HG03521 (cell line): ENCODE data around the gene FAM120AOS.
"Not testable (repeated sequence)": the region's sequence is repeated elsewhere in the genome, so short reads cannot be mapped to it uniquely, and the experiment has no call there.

Experiments used
- ATAC-seq: cut with Tn5 transposase; IDR thresholded peaks from one replicate; pipeline ENCODE4 v1.9.1; 2021; ENCODE audit warnings: mild to moderate bottlenecking, moderate library complexity; ENCODE audit not compliant: unreplicated experiment

The FAM120AOS gene

DNA sequence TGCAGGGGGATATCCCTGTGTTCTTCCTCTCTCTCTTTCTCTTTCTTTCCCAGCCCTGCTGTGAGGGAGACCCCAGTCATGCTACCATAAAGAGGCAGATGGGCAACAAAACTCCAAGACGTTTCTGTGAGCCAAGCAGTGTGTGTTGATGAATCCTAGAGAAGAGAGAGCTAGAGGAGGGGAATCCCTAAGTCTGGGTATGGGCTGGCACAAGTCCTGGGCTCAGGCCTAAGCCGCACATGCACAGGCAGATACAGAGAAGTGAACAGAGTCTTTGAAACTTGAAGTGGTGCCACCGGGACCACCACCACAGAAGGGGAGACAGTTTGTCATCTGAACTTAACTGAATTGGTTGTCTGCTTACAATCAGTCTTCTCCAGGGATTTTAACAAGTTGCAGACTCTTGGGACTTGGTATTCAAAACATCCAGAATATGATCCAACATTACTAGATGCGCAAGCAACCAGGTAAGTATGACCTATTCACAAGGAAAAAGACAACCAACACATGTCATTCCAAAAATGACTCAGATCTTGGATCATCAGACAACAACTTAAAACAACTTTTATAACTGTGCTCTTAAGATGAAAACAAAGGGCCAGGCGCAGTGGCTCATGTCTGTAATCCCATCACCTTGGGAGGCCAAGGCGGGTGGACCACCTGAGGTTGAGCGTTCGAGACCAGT is 12.3 kb downstream of the FAM120AOS start:
- ATAC-seq: no peak

DNA sequence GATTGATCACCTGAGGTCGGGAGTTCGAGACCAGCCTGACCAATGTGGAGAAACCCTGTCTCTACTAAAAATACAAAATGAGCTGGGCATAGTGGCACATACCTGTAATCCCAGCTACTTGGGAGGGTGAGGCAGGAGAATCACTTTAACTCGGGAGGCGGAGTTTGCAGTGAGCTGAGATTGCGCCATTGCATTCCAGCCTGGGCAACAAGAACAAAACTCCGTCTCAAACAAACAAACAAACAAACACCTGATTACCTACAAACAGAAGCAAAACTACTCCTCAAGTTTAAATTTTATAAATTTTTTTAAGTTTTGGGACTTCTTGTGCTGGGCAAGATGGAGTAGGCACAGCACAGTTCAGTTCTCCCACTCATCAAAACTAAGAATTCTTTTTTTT is 14.1 kb downstream of the FAM120AOS start:
- not testable (repeated sequence) for ATAC-seq

DNA sequence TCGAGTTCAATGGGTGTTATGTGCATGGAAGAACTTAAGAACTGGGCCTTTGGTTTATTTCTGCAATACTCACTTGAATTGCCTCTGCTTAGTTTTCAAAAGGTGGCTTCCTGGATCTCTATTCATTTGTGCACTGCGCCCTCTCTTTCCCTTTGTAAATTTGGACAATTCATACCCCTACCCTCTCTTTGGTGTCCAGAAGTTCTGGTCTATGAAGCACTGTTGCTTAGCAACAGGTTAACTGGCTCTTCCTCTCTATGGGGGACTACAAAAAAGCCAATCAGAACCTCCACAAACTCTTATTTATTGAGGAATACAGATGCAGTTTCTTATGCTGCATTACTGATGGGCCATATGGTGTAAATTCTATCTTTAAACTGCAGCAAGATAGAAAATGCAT is 15.4 kb downstream of the FAM120AOS start:
- no peak for ATAC-seq

DNA sequence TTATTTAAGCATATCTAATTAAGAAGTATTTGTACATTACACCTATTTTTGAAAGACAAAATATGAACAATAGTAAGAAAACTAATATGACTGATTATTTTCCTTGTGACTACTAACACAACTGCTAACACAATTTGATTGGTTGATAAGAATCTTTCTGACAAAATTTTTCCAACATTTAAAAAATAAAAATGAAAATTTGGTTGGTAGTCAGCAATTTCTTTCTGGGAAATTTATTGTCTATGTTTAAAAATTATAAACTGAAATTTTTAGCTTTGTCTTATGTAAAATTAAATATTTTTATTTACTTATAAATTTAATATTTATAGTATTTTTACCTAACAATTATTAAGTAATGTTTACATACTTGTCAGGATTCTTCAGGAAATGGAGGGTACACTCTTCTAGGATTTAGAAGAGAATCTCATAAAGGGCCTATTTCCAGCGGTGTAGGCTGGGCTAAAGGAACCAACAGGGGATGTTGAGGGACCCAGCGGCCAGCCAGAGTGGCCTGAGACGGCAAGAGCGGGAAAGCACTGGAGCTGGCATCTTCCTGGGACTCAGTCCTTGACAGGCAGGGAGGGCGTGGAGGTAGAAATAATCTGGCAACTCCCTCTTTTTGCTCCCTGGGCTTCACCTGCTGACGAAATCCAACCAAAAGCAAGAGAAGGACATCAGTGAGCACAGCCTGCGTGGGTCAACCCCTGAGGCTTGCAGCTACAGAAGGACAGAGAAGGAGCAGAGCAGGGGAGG is 16.6 kb downstream of the FAM120AOS start:
- no peak for ATAC-seq

DNA sequence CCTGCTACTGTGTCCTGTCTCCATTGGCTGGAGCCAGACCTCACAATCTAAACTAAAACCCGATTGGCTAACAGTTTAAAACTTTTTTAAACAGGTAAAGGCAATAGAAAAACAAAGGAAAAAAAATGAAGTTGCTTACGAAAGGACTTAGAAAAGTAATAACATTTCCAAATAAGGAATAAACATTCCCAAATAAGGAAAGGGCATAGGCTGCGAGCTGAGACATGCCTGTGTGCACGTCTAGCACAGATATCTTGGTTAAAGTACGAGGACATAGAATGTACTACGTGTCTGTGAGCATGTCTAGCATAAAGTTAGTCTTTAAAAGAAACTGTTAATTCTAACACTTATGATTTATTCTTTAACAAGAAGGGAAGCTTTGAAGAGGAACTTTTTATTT is 17.2 kb downstream of the FAM120AOS start:
- ATAC-seq: no peak

DNA sequence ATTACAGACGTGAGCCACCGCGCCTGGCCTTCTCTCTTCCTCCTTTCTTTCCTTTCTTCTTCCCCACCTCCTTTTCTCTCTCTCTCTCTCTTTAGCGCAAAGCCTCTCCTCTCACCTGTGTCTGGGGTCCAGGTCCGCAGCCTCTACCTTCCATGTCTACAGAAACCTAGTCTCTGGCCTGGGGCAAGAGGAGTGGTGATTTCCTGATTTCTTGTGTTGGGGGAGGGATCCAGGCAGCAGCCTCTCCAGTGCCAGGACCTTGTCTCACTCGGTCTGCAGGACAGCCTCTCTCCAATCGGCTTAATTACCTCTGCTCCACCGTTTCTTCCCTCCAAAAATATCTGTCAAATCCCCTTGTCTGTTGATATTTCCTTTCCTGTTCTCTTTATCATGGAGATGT is 18.0 kb downstream of the FAM120AOS start:
- no peak for ATAC-seq

DNA sequence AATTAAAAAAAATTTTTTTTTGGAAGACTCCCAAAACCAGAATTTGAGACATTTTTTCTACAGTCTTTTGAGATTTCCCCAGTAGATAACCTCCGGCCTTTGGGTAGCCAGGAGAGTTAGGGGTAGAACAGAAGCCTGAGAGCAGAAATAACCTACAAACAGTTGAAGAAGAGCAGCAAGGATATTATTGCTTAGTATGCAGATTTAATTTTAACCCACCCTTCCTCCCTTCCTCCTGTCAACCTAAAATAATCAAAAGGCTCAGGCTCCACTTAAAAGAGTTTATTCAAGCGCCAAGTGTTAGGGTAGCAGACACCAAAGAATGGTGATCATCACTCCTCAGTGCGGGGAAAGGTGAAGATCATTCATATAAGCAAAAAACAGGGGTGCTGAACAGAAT is 19.3 kb downstream of the FAM120AOS start:
- ATAC-seq: no peak

DNA sequence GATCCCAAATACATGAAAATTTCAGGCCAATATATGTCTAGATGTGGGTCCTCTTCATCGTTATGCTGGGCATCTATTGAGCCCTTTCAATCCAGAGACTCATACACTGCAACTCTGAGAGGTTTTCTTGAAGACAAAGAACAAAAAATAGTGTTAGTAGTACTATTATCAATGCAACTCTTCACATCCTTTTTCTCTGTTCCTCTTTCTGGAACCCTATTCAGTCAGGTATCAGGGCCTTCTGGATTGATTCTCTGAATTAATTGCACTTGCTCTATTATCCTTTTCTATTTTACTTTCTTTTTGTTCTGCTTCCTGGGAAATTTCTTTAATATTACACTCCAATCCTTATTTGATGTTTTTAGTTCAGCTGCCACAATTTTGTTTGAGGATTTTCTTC is 20.4 kb downstream of the FAM120AOS start:
- no peak for ATAC-seq

DNA sequence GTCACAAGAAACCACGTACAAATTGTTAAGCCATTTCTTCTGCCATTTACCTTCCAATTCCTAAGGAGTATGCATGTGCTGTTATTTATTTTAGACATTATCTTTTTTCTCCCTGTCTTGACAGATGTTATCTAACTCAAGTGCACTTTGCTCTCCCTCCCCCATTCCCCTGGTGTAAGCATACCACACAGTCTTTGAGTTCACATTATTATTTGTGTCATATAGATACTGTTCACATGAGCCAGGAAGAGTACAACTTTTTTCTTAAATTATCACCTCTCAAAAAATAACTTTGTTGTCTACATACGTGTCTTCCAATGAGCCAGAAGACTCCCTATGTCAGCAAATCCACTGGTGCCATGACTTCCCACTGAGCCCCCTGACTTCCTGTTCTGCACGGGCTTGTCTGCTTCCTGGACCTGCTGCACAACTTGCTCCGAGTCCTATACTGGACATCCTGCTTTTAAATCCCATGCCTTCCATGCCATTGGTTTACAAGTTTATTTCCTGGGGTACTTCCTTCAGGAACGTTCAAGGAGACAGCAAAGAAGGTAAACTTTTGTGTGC is 21.8 kb downstream of the FAM120AOS start:
- no peak for ATAC-seq

DNA sequence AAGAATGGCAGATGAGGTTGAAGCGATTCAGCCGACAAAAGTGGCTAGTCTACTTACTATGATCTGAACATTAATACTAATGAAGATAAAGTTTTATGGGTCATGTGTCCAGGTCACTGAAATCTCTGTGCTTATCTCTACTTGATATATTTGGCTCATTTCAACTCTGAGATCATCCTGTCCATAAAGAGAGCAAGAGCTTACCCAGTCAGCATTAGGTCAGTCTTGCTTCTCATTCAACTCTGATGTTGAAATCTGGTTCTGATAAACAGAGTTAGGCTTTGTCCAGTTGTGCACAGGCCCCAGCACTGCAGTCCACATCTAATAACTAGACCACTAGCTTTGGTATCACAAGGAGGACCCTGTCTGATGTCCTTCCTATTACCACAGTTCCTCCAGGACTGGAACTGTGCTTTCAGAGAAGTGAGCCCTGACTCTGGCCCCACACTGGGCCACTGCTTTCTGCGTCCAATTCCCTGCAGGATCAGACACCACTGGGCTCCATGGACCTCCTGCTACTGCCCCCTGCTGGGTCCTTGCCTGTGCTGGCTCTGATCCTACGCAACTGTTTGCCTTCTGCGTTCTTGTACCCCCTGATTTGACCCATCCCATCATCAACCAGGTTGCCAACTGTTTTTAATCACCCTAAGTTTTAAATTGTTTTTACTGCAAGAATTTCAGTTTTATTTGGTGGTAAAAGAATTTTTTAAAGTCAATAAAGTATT is 25.6 kb downstream of the FAM120AOS start:
- ATAC-seq: no peak

DNA sequence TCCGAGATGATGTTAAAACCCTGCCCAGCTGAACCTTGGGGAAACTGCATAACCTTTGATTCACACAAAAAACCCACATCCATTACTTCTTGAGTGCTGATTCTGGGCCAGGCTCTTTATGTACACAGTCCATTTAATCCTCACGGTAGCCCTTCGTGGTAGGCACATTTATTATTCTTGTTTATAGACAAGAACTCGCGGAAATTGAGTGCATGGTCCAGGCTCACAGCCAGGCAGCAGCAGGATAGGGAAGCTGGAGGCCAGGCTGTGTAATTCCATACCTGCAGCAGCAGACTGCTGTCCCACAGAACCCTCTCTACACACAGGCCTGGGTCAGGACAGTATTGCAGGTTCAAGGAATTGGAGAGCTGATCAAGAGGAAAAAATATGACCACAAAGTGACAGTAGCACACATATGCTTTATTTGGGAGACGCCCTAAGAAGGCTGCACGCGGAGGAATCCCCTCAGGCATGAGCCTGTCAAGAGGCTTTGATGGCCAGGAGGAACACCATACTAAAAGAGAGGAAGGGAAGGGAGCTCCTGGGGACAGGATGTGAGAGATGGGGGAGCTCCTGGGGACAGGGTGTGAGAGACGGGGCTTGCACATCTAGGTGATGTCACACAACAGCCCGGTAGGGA is 30.3 kb downstream of the FAM120AOS start:
- ATAC-seq: no peak

DNA sequence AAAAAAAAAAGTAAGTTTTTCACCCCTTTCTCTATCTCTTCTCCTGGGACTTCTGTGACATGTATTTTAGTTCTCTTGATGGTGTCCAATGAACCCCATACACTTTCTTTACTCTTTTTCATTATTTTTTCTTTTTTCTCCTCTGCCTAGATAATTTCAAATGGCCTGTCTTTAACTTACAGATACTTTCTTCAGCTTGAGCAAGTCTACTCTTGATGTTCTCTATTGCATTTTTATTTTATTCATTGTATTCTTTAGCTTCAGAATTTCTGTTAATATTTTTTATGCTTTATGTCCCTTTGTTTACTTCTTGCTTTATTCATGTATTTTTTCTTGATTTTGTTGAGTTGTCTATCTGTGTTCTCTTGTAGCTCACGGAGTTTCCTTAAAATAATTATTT is 34.4 kb downstream of the FAM120AOS start:
- ATAC-seq: no peak

DNA sequence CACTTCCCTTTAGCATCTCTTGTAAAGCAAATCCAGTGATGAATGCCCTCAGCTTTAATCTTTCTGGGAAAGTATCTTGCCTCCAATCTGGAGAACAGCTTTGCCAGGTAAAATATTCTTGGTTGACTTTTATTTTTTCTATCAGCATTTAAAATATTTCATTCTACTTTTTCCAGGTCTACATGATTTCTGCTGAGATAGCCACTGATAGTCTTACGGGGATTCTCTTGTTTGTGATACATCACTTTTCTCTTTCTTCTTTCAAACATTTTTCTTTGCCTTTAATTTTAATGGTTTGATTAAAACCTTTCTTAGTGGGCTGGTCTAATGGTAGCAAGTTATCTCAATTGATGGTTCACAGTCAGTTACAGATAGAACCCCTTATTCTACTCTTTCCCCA is 35.8 kb downstream of the FAM120AOS start:
- no peak for ATAC-seq

DNA sequence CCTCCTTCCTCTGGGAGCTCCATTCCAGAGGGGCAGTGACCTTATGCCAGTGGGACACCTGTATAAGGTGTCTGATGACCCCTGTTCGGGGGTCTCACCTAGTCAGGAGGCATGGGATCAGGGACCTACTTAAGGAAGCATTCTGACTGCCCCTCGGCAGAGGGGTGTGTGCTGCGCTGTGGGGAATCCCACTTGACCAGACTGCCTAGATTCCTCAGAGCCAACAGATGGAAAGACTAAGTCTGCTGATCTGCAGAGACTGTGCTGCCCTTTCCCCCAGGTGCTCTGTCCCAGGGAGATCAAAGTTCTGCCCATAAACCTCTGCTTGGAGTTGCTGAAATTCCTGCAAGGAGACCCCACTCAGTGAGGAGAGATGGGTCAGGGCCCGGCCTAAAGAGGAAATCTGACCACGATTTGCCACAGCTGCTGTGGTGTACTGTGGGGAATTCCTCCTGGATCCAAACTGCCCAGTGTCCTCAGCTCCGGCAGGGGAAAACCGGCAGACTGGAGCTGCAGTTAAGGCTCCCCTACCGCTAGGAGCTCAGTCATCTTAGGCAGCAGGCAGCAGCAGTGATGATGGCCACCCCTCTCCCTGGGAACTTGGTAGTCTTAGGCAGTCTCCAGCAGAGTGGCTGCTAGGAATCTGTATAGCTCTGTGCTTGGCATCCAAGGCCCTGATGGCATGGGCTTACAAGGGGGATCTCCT is 36.7 kb downstream of the FAM120AOS start:
- ATAC-seq: no peak

DNA sequence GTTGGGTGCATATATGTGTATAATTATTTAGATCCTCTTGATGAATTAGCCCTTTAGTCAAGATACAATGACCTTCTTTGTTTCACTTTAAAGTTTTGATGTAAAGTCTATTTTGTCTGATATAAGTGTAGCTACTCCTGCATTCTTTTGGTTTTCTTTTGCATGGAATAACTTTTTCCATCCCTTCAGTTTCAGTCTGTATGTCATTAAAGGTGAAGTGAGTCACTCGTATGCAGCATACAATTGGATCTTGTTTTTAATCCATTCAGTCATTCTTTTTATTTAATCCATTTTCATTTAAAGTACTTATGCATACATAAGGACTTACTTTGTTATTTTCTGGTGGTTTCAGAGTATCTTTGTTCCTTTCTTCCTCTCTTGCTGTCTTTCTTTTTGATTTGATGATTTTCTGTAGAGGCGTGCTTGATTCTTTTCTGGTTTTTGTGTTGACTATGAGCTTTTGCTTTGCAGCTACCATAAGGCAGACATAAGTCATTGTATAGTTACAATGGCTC is 38.1 kb downstream of the FAM120AOS start:
- ATAC-seq: no peak

DNA sequence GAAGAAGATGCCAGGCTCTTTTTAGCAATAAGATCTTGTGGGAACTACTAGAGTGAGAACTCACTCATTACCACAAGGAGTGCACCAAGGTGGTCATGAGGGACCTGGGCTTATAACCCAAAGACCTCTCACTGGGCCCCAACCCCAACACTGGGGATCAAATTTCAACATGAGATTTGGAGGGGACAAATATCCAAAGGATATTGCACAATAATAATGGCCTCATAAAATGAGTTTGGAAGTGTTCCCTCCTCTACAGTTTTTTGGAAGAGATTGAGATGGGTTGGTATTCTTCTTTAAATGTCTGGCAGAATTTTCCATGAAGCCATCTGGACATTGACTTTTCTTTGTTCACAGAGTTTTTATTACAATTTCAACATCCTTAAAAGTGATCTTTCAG is 39.9 kb downstream of the FAM120AOS start:
- ATAC-seq: no peak

DNA sequence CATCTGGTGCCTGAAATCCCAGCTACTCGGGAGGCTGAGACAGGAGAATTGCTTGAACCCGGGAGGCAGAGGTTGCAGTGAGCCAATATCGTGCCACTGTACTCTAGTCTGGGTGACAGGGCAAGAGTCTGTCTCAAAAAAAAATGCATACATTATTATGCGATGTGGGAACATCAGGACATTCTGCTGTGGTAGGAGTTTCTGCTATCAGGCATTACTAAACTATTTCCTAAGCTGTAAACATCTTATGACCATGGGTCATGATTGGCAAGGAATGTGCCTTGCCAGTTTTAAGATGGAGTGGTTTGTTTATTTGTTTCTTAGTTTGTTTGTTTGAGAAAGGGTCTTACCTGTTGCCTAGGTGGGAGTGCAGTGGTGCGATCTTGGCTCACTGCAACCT is 47.0 kb downstream of the FAM120AOS start:
- no peak for ATAC-seq

DNA sequence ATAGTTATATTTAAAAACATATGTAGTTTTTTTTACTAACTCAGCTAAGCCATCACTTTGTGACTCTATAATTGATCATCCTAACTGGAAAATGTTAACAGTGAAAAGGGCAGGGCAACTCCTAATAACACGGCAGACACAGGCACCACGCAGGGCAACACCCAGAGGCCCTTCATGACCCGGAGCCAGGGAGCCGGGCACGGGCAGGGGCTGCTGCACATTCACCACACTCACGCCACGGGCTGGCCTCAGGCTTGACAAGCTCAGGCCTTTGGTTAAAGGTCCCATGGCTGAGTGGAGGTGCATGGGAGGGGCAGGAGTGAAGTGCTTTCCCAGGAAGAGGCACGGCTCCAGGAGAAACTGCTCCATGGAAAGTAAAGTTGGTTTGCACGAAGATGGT is 54.9 kb downstream of the FAM120AOS start:
- ATAC-seq: no peak

DNA sequence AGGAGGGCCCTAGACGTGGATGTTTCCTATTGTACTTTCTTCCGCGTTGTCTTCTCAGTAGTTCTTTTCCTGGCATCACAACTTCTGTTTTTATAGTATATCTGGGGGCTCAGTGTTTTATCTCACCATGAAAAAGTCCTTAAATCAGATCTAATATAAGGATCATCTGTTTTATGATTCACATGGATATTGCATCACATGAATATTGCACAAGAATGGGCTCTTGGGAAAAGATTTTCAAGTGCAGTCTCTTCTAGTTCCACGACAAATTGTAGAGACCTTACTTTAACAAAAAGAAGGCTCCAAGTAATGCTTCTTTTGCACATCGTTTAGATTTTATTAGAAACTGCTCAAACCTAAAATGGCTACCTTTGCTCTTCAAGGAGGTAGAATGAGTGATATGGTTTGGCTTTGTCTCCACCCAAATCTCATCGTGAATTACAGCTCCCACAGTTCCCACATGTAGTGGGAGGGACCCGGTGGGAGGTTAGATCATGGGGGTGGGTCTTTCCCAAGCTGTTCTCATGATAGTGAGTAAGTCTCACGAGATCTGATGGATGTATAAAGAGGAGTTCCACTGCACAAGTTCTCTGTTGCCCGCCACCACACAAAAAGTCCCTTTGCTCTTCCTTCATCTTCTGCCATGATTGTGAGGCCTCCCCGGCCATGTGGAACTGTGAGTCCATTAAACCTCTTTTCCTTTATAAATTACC is 55.6 kb downstream of the FAM120AOS start:
- no peak for ATAC-seq
